Activated CD8-positive, alpha-beta memory T cell treated with anti-CD3 and anti-CD28 coated beads, Interleukin-2, amount 50 U/mL, for 4 hours (primary cell): Measurements from ENCODE around the gene MATN4.

Experiments
- DNase-seq: peaks from one replicate; pipeline ENCODE4 v3.0.0-alpha.2; 2020

MATN4 gene

DNA sequence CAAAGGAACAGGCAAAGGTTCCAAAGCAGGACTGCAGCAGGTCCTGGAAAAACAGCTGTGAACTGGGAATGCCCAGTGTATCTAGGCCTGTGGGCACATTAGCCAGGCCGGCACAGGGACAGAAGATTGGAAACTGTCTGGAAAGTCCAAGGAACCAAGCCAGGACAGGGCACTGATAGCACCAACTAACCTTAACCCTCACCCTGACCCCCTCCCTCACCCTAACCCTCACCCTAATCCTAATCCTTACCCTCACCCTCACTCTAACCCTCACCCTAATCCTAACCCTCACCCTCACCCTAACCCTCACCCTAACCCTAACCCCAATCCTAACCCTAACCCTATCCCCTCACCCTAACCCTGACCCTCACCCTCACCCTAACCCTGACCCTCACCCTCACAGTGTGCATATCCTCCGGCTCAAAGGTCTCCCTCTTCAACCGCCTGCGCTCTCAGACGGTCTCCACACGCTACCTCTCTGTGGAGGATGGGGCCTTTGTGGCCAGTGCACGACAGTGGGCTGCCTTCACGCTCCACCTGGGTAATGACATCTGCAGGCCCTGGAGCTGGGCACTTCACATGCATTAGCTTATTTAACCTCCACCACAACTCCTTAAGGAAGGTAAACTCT lies 5.1 kb upstream of the MATN4 start:
- no peak for DNase-seq

DNA sequence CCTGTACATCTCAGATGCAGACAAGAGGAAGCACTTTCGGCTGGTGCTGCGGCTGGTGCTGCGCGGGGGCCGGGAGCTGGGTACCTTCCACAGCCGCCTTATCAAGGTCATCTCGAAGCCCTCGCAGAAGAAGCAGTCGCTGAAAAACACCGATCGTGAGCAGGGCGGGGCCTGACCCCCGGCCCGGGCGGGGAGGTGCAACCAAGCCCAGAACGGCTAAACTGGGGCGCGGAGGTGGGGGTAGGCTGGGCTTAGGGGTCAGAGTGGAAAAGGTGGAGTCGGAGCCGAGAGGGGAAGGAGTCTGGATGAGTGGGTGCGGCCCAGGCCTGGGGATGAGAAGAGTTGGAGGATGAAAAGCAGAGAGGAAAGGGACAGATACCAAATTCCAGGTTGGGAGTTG lies 4.1 kb upstream of the MATN4 start:
- no peak for DNase-seq

DNA sequence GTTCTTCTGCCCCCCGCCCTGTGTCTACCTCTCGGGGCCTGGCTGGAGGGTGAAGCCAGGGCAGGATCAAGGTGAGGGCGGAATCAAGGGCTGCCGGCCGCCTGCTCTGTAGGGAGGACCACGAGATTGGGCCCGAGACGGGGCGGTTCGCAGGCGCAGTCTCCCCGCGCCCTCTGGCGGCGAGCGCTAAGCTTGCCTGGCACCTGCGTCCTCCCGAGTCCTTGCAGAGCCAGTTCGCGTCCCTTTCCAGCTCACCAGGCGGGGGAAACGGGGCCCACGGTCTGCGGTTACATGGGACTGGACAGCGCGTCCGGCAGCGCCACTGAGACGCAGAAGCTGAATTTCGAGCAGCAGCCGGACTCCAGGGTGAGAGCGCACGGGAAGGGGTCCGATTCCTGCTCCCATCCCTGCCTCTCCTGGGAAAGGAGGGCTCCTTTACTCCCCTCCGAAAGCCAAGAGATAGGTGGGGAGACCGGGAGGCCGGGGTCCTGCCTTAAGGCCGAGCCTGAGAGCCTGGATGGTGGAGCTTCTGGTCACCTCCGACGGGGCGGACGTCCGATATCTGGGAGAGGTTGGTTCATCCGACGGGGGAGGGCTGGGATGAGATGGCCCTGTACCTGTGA lies 3.6 kb upstream of the MATN4 start:
- DNase-seq: peak; percentile 62

DNA sequence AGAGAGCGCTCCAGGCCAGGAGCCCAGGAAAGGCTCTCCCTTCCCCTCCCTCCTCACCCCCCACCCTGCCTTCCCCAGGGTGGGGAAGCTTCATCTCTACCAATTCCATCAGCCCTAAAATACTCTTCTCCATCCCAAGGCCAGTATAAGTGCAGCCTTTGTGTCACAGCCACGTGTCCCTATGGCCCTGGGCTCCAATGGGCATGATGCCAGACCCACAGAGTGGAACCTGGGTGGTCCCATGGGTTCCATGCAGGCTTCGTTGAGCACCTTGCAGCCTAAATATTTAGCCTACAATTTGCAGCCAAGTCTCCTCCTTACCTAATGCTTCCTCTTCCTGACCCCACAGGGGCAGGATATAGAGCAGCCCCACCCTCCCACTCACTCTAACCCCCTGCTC lies 976 bp upstream of the MATN4 start:
- DNase-seq: no peak

DNA sequence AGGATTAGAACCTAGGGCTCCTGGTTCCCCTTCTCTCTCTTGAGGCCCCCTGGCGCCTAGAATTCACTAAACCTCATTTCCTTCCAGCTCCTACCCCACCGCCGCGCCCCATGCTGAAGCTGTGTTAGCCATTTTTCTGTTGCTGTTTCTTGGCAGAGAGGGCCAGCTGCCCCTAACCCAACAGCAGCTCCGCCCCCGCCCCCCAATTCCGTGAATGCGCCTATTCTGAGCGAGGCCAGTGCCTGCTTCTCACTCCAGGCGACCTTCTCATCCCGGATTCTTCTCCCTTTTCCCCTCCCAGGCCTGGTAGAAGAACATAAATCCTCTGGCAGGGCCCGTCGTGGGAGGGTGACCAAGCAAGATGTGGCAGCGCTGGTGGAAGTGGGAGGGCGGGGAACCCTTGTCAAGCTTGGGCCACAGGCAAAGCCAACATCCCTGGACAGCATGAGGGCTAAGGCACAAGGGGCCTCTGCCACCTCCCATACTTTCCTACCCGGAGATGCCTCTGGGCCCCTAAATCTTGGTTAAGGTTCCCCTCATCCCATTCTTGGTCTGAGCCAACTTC lies 941 bp downstream of the MATN4 start:
- DNase-seq: no peak

- DNase-seq: peak; percentile 55
Observed at GRCh38 chr20:45306431-45306982, 1.6 kb downstream of the MATN4 start, which contains the start of gene RBPJL. Gene RBPJL, plus strand, starts transcription at chr20:45306840. Its CDS starts 83 bp downstream, at chr20:45306923.

- no peak for DNase-seq
Observed at GRCh38 chr20:45305262-45305661, 2.8 kb downstream of the MATN4 start.

DNA sequence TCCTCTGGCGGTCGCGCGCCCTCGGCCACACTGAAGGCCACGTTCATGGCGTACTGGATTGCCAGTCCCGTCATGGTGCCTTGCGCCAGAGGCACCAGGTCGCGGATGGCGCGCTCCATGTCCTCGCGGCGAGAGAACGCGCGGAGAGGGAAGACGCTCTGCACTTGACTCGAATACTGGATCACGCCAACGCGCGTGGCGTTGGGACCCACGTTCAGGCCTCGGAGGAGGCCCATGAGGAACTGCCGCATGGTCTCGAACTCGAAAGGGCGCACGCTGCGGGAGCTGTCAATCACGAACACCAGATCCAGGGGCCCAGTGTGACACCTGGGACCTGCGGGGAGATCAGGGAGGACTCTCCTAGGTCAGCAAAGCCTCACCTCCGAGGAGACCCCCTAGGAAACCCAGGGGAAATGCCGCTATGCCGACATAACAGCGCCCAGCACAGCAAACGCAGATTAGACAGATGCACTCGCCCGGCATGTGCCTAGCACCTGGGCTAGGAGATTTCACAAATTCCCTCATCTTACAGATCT lies 3.6 kb downstream of the MATN4 start:
- no peak for DNase-seq

DNA sequence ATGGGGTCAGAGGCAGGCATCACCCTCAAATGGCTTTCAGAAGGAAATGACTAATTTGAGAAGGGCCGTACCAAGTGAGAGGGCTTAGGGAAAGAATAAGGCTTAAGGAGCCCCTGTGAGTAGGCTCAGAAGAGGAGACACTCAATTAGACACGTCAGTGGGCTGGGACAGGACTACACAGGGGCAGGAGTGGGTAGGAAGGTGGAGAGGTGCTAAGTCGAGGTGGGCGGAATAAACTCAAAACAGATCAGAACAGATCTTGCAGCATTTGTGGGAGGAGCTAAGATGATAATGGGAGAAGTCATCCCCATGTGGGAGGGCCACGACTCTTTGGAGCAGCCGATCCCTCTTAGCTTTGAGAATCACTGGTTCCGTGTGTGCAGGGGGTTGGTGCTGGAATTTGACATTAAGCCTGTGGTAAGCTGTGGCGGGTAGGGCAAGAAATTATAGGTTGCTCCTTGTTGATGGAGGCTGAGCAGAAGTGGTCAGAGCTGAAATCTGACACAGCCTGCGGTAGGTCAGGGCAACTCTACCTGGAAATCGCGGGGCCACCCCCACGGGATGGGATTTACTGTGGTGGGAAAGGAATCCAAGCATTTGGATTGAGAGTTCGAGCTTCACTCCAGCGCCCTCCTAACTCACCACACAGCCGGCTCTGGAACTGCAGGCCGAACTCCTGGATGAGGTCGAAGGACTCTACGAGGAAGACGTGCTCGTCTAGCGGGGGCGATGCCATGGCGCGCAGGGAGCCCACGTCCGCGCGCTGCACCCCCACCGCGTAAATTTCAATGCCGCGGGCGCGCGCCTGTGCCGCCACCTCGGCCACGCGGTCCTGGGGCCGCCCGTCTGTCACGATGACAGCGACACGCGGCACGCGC lies 4.3 kb downstream of the MATN4 start:
- DNase-seq: no peak

DNA sequence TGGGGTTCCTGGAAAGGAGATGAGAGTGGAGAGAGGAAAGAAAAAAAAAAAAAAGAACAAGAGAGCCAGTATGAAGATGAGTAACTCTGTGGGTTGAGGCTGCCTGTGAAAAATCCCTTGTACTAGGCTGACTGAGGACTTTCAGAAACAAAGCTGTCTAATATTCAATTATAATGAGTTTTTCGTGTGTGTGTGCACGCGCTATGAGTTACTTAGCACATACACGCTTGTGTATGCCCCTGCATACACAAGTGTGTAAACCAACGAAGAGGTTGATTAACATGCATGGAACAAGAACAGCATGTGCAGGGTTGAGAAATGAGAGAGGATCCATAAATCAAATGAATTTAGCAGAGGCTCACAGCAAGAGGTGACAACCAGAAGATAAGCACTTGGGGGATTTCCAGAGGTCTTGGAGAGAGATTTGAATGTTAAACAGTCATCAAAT lies 6.3 kb downstream of the MATN4 start:
- no peak for DNase-seq

GRCh38 chr20:45300961-45301360 lies 7.1 kb downstream of the MATN4 start:
- DNase-seq: no peak

DNA sequence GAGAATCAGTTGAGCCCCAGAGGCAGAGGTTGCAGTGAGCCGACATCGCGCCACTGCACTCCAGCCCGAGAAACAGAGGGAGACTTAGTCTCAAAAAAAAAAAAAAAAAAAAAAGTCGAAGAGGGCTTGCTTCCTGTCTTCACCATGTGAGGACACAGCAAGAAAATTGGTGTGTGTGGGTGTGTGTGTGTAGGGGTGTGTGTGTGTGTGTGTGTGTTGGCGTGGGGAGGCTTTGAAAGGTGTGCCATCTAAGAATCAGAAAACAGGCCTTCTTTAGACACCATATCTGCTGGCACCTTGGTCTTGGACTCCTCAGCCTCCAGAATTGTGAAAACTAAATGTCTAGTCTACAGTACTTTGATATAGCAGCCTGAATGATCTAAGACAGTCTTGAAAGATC lies 8.3 kb downstream of the MATN4 start:
- DNase-seq: no peak

DNA sequence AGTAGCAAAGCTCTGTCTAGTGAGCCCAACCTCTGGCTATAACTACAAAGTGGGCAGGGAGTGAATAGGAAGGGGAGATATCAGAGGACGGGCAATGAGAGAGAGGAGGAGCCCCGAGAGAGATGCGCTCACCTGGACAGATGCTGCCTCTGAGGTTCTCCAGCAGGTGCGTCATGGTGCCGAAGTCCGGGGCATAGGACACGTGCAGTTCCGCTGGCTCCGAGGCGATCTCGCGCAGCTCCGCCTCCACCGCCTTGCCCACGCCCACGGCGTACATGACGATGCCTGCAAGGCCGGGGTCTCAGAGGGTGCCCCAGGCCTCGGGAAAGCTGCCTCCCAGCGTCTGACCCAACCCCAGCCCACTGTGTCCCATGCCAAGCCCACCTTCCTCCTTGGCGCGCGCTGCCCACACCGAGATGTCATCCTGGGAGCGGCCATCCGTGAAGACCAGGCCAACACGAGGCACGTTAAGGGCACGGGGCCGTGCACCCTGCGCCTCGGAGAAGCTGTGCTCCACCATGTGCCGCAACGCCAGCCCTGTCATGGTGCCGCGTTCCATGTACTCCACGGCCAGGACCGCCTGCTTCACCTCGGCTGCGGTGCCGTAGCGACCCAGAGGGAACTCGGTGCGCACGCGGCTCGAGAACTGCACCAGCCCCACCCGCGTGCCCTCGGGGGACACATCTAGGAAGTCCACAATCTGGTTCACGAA lies 10.2 kb downstream of the MATN4 start:
- DNase-seq: no peak

GRCh38 chr20:45294659-45295058 lies 13.4 kb downstream of the MATN4 start:
- no peak for DNase-seq

GRCh38 chr20:45294003-45294368 lies 14.1 kb downstream of the MATN4 start:
- no peak for DNase-seq

- peak; percentile 84 for DNase-seq
Observed at GRCh38 chr20:45293041-45294002, 14.8 kb downstream of the MATN4 start.

- no peak for DNase-seq
Observed at GRCh38 chr20:45292343-45292742, 15.8 kb downstream of the MATN4 start.

DNA sequence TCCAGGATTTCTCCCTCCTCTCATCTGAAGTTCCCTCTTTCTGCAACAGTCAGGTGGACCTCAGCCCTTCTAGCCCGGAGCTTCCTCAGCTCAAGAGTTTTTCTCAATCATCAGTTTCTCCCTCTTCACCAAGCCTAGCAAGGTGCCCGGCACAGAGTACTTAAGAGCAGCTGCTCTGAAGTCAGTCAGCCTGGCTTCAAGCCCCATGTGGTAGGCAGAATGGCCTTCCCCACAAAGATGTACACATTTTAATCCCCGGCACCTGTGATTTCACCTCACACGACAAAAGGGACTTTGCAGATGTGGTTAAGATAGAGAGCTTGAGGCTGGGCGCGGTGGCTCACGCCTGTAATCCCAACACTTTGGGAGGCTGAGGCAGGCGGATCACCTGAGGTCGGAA lies 16.6 kb downstream of the MATN4 start:
- DNase-seq: no peak

- DNase-seq: peak; percentile 63
Observed at GRCh38 chr20:45290677-45291355, 17.3 kb downstream of the MATN4 start.

DNA sequence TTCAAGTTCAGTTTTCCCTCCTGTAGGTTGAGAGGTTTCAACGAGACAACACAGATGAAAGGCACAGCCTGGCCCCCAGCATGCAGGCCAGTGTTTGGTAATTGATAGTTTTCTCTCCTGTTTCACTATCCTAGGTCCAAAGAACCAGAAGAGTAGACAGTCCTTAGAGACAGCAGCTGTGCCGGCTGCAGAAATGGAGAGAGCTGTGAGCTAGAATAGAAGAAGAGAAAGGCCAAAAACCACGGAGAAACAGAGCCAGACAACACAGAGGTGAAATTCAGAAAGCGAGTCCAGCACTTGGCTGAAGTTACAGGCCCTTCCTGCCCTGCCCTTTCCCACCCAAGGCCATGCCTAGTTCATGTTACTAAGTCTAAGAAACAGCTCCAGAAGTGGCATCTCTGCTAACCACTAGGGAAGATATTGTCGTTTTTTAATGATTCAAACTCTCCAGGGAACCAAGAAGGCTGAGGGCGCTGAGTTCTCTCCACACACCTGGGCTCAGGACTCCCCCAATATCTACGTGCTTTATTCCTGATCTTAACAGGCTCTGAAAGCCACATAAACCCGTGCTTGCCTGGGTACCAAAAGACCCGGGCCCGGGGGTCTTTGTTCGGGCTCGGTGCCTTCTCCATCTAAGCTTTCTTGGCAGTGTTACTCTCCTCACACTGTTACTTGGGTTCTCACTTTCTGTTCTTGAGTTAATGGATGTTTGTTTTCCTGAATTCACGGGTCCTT lies 18.0 kb downstream of the MATN4 start:
- DNase-seq: no peak
